Testis (tissue), 3 donors: ENCODE results near the gene HELQ. TPM values are rescaled to one million over a fixed set of nuclear protein-coding genes. Genes with fewer than 3 reads are reported as not detected.

Source experiments
- DNase-seq: peaks from one replicate; pipeline ENCODE4 v3.0.0-alpha.2; 2019
- H3K27ac ChIP-seq, 2 donors: fragments of 200-600 bp; sonication (generic); one replicate each; pipeline ENCODE4 v1.5.1; 2019
- H3K27me3 ChIP-seq: fragments of 200-600 bp; sonication (generic); one replicate; pipeline ENCODE4 v1.5.1; 2019
- H3K36me3 ChIP-seq: fragments of 200-600 bp; sonication (generic); one replicate; pipeline ENCODE4 v1.5.1; 2017; ENCODE audit warnings: low read depth; ENCODE audit errors: missing control alignments
- H3K4me1 ChIP-seq: fragments of 200-600 bp; sonication (generic); one replicate; pipeline ENCODE4 v1.5.1; 2019
- H3K4me3 ChIP-seq, 2 donors: fragments of 200-600 bp; sonication (generic); one replicate each; pipeline ENCODE4 v1.5.1; 2017 to 2019
- H3K9me3 ChIP-seq: fragments of 200-600 bp; sonication (generic); one replicate; pipeline ENCODE4 v1.5.1; 2017
- POLR2A ChIP-seq: fragments of 450-650 bp; IDR thresholded peaks from one replicate; pipeline ENCODE4 v1.6.1; 2017; ENCODE audit warnings: antibody characterized with exemption, mild to moderate bottlenecking, moderate library complexity
- WGBS, 2 donors: methylation state at CpG; one replicate each; pipeline ENCODE4 v1.1.5; 2018; 5-methylcytosine and 5-hydroxymethylcytosine counted together
- intact Hi-C: fragments of 100-400 bp; cut with DNase I; formaldehyde crosslinking; loops from one replicate; pipeline ENCODE4 v1.15.1; 2023; ENCODE audit warnings: low total_unique reads
- polyA plus RNA-seq: library from polyadenylated mRNA; stranded (reverse); fragments of 350-450 nt; fragmentation: Illumina TruSeq; extraction: RNeasy Lipid Tissue Mini Kit (QIAGEN cat#74804); gene quantifications from one replicate; pipeline ENCODE4 v1.2.3, GENCODE V29; 2014; ENCODE audit warnings: low read depth, low replicate concordance; ENCODE audit not compliant: insufficient read depth
- total RNA-seq, 2 donors: library from RNA; depleted of rRNA; stranded (reverse); fragments of >200 nt; gene quantifications; one replicate each; pipeline ENCODE4 v1.2.3, GENCODE V29; 2016
- TF ChIP-seq, protein P1 (sequence below), 3 experiments: fragments of 450-650 bp in 2 of 3; fragments of 200-600 bp in 1 of 3; sonication (generic) in 1 of 3; IDR thresholded peaks; one replicate each; pipeline ENCODE4 v1.5.1; 2016 to 2019; ENCODE audit warnings: antibody characterized with exemption in 3 of 3, mild to moderate bottlenecking in 2 of 3, moderate library complexity in 1 of 3

HELQ gene
- total and polyA plus RNA-seq, 3 donors from 2014 or later, result 11.8 to 23.3 (median 17.5) TPM

DNA sequence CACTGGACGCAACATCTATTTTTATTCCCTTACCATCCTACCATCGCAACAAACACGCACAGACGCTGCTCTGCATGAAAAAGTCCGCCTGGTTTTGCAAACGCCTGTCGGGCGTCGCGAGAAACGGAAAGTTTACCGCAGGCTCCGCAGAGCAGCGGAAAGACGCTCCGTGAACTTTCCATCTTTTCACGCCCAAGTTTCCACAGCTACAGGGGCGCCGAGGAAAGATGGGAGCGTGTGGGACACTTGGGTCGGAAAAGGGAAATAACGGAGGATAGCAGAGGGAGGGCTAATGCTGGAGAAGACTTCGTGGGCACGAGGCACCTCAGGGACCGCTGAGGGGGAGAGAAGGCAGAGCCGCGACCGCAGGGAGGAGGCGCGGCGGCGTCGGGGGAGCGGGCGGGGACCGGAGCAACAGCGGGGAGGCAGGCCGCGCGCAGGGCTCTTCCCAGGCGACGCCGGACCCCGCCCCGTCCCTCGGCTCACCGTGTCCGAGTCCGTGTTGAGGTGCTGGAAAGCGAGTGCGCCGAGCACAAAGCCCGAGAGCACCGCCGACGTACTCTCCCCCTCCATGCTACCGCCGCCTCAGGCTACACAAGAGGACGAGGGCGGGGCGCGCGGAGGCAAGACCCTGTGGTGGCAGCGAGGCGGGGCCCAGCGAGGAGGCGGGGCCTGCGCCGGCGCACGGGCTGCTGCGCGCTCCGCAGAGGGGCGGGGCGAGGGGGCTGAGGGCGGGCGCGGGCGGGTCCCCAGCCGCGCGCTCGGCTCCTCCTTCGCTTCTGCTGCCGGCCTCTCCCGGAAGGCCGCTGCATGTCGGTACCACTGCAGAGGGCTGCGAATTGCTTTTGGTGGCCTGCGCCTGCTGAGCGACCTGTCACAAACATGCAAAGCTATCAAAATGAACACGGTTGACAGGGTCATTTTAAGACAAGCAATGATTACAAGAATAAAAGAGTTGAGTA, 29.2 kb upstream of the HELQ start, which contains the start of gene ABRAXAS1:
ABRAXAS1 (minus strand) TSS at position 601 of the 962 bp plus-strand sequence; CDS start at position 573, 28 bp downstream.
- H3K27ac ChIP-seq, result peak within 1 kb of the TSS; percentile 67 to 87
- TF ChIP-seq, protein P1, sequence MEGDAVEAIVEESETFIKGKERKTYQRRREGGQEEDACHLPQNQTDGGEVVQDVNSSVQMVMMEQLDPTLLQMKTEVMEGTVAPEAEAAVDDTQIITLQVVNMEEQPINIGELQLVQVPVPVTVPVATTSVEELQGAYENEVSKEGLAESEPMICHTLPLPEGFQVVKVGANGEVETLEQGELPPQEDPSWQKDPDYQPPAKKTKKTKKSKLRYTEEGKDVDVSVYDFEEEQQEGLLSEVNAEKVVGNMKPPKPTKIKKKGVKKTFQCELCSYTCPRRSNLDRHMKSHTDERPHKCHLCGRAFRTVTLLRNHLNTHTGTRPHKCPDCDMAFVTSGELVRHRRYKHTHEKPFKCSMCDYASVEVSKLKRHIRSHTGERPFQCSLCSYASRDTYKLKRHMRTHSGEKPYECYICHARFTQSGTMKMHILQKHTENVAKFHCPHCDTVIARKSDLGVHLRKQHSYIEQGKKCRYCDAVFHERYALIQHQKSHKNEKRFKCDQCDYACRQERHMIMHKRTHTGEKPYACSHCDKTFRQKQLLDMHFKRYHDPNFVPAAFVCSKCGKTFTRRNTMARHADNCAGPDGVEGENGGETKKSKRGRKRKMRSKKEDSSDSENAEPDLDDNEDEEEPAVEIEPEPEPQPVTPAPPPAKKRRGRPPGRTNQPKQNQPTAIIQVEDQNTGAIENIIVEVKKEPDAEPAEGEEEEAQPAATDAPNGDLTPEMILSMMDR (IDR thresholded peaks at IDR 0.05), result no peak
- peak; percentile 63 for TF ChIP-seq POLR2A
- no peaks in the 10 kb centered on the region for H3K36me3 ChIP-seq
- no peaks in the 10 kb centered on the region for H3K27me3 ChIP-seq
- intact Hi-C loops, result no loop called here
- peak within 1 kb of the TSS; percentile 71 for H3K4me3 ChIP-seq
- H3K9me3 ChIP-seq, result no peaks in the 10 kb centered on the region
- H3K4me1 ChIP-seq, result peaks cover 5% of the 10 kb centered on the region
- peak; percentile 98 for DNase-seq
- WGBS, 2 donors, result 0% methylated on average over 40 to 88 of the region's 93 CpGs

DNA sequence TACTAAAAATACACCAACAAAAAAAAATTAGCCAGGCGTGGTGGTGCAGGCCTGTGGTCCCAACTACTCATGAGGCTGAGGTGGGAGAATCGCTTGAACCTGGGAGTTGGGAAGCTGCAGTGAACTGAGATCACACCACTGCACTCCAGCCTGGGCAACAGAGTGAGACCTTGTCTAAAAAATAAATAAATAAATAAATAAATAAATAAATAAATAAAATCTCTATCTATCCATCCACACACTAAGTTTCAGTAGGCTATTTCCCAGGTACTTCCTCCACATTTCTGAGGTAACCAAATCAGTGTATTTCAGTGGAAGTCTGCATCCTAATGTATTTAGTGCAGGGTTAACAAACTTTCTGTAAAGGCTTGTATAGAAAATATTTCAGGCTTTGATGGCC, 18.3 kb upstream of the HELQ start:
- Histone ChIP-seq H3K4me1 (no peaks in the 10 kb centered on the region), H3K36me3 (no peaks in the 10 kb centered on the region), H3K27ac (no peak overlapping the region), H3K4me3 (no peak overlapping the region), H3K27me3 (no peaks in the 10 kb centered on the region), H3K9me3 (no peaks in the 10 kb centered on the region)
- intact Hi-C loops, result no loop called here
- no peak for DNase-seq
- no peak for TF ChIP-seq POLR2A
- TF ChIP-seq, protein P1 (IDR thresholded peaks at IDR 0.05), result no peak
- WGBS, 2 donors, result 90 to 98% methylated on average over 2 of the region's 2 CpGs

DNA sequence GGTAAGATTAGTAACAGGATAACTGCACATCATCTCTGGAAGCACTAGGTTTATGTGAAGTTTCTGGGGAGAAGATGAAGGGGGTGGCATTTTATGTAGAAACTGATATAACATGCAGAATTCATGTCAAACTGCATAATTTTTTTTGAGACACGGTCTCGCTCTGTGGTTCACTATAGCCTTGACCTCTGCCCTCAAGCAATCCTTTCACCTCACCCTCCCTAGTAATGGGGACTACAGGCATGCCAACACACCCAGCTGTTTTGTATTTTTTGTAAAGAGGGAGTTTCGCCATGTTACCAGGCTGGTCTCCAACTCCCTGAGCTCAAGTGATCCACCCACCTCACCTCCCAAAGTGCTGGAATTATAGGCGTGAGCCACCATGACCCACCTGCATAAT, 17.8 kb upstream of the HELQ start:
- Histone ChIP-seq H3K4me1 (no peaks in the 10 kb centered on the region), H3K36me3 (no peaks in the 10 kb centered on the region), H3K9me3 (no peaks in the 10 kb centered on the region), H3K27ac (no peak overlapping the region), H3K4me3 (no peak overlapping the region), H3K27me3 (no peaks in the 10 kb centered on the region)
- no peak for TF ChIP-seq POLR2A
- TF ChIP-seq, protein P1 (IDR thresholded peaks at IDR 0.05), result no peak
- DNase-seq, result no peak
- WGBS, 2 donors, result 56 to 83% methylated on average over 4 of the region's 4 CpGs
- intact Hi-C loops, result no loop called here

DNA sequence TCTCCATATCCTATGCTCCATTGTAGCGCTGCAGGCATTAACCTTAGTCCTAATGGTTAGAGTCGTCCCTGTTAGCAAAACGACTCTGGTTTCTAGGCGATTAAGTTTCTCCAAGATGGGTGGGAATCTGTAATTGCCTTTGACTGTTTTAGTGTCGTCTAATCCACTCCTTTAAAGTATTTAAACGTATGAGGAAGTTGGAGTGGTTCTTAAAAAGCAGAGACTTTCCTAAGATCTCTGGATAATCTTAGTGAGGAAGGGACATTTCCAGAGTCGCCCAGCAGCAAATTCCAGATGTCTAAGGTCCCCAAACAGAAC, 520 bp upstream of the HELQ start:
- Histone ChIP-seq H3K9me3 (no peaks in the 10 kb centered on the region), H3K27me3 (no peaks in the 10 kb centered on the region), H3K4me3 (peak overlapping the region; percentile 84 to 85), H3K4me1 (peaks cover 11% of the 10 kb centered on the region), H3K27ac (peak overlapping the region; percentile 96 to 98), H3K36me3 (no peaks in the 10 kb centered on the region)
- intact Hi-C loops, result no loop called here
- WGBS, 2 donors, result 0 to 1% methylated on average over 7 of the region's 7 CpGs
- TF ChIP-seq POLR2A, result no peak
- TF ChIP-seq, protein P1 (IDR thresholded peaks at IDR 0.05), result no peak
- no peak for DNase-seq
